ENCODE results near the gene CACNG4. TPM values are rescaled to one million over a fixed set of nuclear protein-coding genes. Genes with fewer than 3 reads are reported as not detected.

CACNG4 gene
- polyA plus RNA-seq, 1 donor from 2014 or later = 32.9 TPM

- Histone ChIP-seq H4K20me1 (ENCODE audit: insufficient read depth) (no peaks in the 10 kb centered on the region), H3K79me2 (replicated peaks; ENCODE audit: insufficient read depth, low read length) (no peaks in the 10 kb centered on the region), H3K9me2 (ENCODE audit: insufficient read depth, low read length) (no peaks in the 10 kb centered on the region), H3K4me3 (ENCODE audit: low read length) (no peak overlapping the region), H3K27me3 (ENCODE audit: insufficient read depth, low read depth, low read length) (no peaks in the 10 kb centered on the region), H3K9me3 (ENCODE audit: low read length) (no peaks in the 10 kb centered on the region), H2AFZ (ENCODE audit: low read depth, low read length) (no peak overlapping the region), H3F3A (ENCODE audit: insufficient read depth, low read length, poor library complexity, severe bottlenecking) (no peaks in the 10 kb centered on the region), H3K9ac (ENCODE audit: low read length) (no peak overlapping the region), H3K36me3 (ENCODE audit: insufficient read depth, low read length) (no peaks in the 10 kb centered on the region), H3K27ac (ENCODE audit: low read length) (peak overlapping the region; percentile 28), H3K4me2 (ENCODE audit: low read length) (no peak overlapping the region)
- no peak for TF ChIP-seq EP300 (conservative IDR thresholded peaks at IDR 0.05; ENCODE audit: poor library complexity, severe bottlenecking)
- TF ChIP-seq MXI1 (conservative IDR thresholded peaks at IDR 0.05; ENCODE audit: poor library complexity, severe bottlenecking) = no peak
- TF ChIP-seq POLR2AphosphoS5 (IDR thresholded peaks at IDR 0.05) = no peak
- TF ChIP-seq REST (IDR thresholded peaks at IDR 0.05; ENCODE audit: borderline replicate concordance) = no peak
- no peak for TF ChIP-seq EZH2 (IDR thresholded peaks at IDR 0.05; ENCODE audit: borderline replicate concordance, insufficient read depth, low read length, poor library complexity, severe bottlenecking)
- no peak for TF ChIP-seq SMC3 (conservative IDR thresholded peaks at IDR 0.05; ENCODE audit: poor library complexity)
- TF ChIP-seq RAD21 (conservative IDR thresholded peaks at IDR 0.05) = no peak
- no peak for TF ChIP-seq TAF1 (IDR thresholded peaks at IDR 0.05; ENCODE audit: low read depth)
- TF ChIP-seq CTCF (IDR thresholded peaks at IDR 0.05; ENCODE audit: poor library complexity, severe bottlenecking) = no peak
These were observed 19.2 kb upstream of the CACNG4 start for GRCh38 chr17:66945147-66945835.

GRCh38 chr17:66946251-66946650, 18.3 kb upstream of the CACNG4 start:
- H3K27me3 ChIP-seq (ENCODE audit: insufficient read depth, low read depth, low read length) = no peaks in the 10 kb centered on the region
- H2AFZ ChIP-seq (ENCODE audit: low read depth, low read length) = no peak overlapping the region
- H3K9me2 ChIP-seq (ENCODE audit: insufficient read depth, low read length) = no peaks in the 10 kb centered on the region
- H3K36me3 ChIP-seq (ENCODE audit: insufficient read depth, low read length) = no peaks in the 10 kb centered on the region
- H3K27ac ChIP-seq (ENCODE audit: low read length) = no peak overlapping the region
- no peak overlapping the region for H3K9ac ChIP-seq (ENCODE audit: low read length)
- H3K79me2 ChIP-seq (replicated peaks; ENCODE audit: insufficient read depth, low read length) = no peaks in the 10 kb centered on the region
- H3K4me2 ChIP-seq (ENCODE audit: low read length) = no peak overlapping the region
- H3K4me3 ChIP-seq (ENCODE audit: low read length) = no peak overlapping the region
- TF ChIP-seq TAF1 (IDR thresholded peaks at IDR 0.05; ENCODE audit: low read depth) (no peak), SMC3 (conservative IDR thresholded peaks at IDR 0.05; ENCODE audit: poor library complexity) (no peak), EP300 (conservative IDR thresholded peaks at IDR 0.05; ENCODE audit: poor library complexity, severe bottlenecking) (no peak), POLR2AphosphoS5 (IDR thresholded peaks at IDR 0.05) (no peak), EZH2 (IDR thresholded peaks at IDR 0.05; ENCODE audit: borderline replicate concordance, insufficient read depth, low read length, poor library complexity, severe bottlenecking) (no peak), MXI1 (conservative IDR thresholded peaks at IDR 0.05; ENCODE audit: poor library complexity, severe bottlenecking) (no peak), RAD21 (conservative IDR thresholded peaks at IDR 0.05) (no peak), CTCF (IDR thresholded peaks at IDR 0.05; ENCODE audit: poor library complexity, severe bottlenecking) (no peak), REST (IDR thresholded peaks at IDR 0.05; ENCODE audit: borderline replicate concordance) (no peak)
- no peaks in the 10 kb centered on the region for H3K9me3 ChIP-seq (ENCODE audit: low read length)
- no peaks in the 10 kb centered on the region for H4K20me1 ChIP-seq (ENCODE audit: insufficient read depth)
- H3F3A ChIP-seq (ENCODE audit: insufficient read depth, low read length, poor library complexity, severe bottlenecking) = no peaks in the 10 kb centered on the region

All from neural cell (in vitro differentiated cells).